ENCODE measurements around the gene LRRC8D. TPM values are rescaled to one million over a fixed set of nuclear protein-coding genes. Genes with fewer than 3 reads are reported as not detected.
A peak's percentile ranks its signal among the peaks of the same experiment; 100 is the strongest.

The LRRC8D gene
- total and polyA plus RNA-seq, 2 of the 4 experiments (the other 2 are of a cell fraction): 34.1 to 35.3 TPM

- 0 out of 2 replicates have a peak overlapping the region, but pooled peaks have one; percentile 51 for H2AK5ac ChIP-seq (ENCODE audit: low read depth, low read length)
- peaks cover 2% of the 10 kb centered on the region; the same call in 1 of the 2 replicates for H3K9me3 ChIP-seq (ENCODE audit: control insufficient read depth, insufficient read depth, low read length)
- no peak overlapping the region for H2AFZ ChIP-seq (replicated peaks; ENCODE audit: low read length, poor library complexity)
- no peak for ATAC-seq (ENCODE audit: low read depth)
- POLR2A ChIA-PET (ENCODE audit: unreplicated experiment): no interaction called here
- no peak overlapping the region for H4K8ac ChIP-seq (ENCODE audit: low read depth in 2 of 2, low read length in 2 of 2)
- H3K56ac ChIP-seq (ENCODE audit: extremely low read depth, insufficient read depth, low read length): no peak overlapping the region
- H4K91ac ChIP-seq (ENCODE audit: insufficient read depth, low read depth, low read length): no peak overlapping the region
- H3K9me1 ChIP-seq (ENCODE audit: insufficient read depth, low read length): peaks cover 5% of the 10 kb centered on the region
- no peak overlapping the region for H3K14ac ChIP-seq (replicated peaks; ENCODE audit: low read depth, low read length)
- H3K79me1 ChIP-seq (ENCODE audit: low read depth in 1 of 2, low read length in 2 of 2): 0 out of 4 replicates have a peak, but pooled peaks cover 0 to 5% of the 10 kb centered on the region in 2 experiments
- intact Hi-C loops (cut with micrococcal nuclease): no loop called here
- CTCF ChIA-PET: interaction anchor here (0.5 kb wide), 1 partner anchor 38 kb away, joined by 3 read pairs; no protein-coding TSS in a partner anchor
- H3K9ac ChIP-seq (ENCODE audit: low read depth, low read length): no peak overlapping the region
- no CpG with 5 or more reads among the region's 4 CpGs for WGBS, 2 experiments (ENCODE audit: extremely low coverage in 2 of 2, insufficient read length in 1 of 2)
- no TSS peak for BruUV-seq (replicated peaks)
- H3K4me1 ChIP-seq (ENCODE audit: control insufficient read depth, insufficient read depth, low read length): peaks cover 4% of the 10 kb centered on the region
- dilution Hi-C loops (cut with HindIII; ENCODE audit: low sequenced_read_pairs, unreplicated experiment): no loop called here
- H3K36me3 ChIP-seq (ENCODE audit: control insufficient read depth, insufficient read depth, low read length): no peaks in the 10 kb centered on the region
- no peak overlapping the region for H3K4me2 ChIP-seq (ENCODE audit: low read depth, low read length)
- no peak overlapping the region for H3K4me3 ChIP-seq (ENCODE audit: insufficient read depth, low read depth, low read length)
- no peak overlapping the region for H2BK20ac ChIP-seq (ENCODE audit: low read depth, low read length)
- no peak overlapping the region for H2BK15ac ChIP-seq (ENCODE audit: low read depth, low read length)
- H4K20me1 ChIP-seq (ENCODE audit: insufficient read depth, low read length): 0 out of 2 replicates have a peak, but pooled peaks cover 5% of the 10 kb centered on the region
- no peak overlapping the region for H4K5ac ChIP-seq (ENCODE audit: low read depth, low read length)
- in situ Hi-C loops (cut with MboI; ENCODE audit: low sequenced_read_pairs): no loop called here
- H3K18ac ChIP-seq (ENCODE audit: low read depth, low read length): no peak overlapping the region
- no peak overlapping the region for H3K27ac ChIP-seq (ENCODE audit: insufficient read depth, low read length)
- H2AK9ac ChIP-seq (replicated peaks; ENCODE audit: low read depth, low read length, poor library complexity): no peak overlapping the region
- no peak overlapping the region for H2BK5ac ChIP-seq (ENCODE audit: low read depth, low read length, poor library complexity, severe bottlenecking)
- no peaks in the 10 kb centered on the region for H3K27me3 ChIP-seq (ENCODE audit: control insufficient read depth, insufficient read depth, low read length)
- no peak overlapping the region for H2BK120ac ChIP-seq (ENCODE audit: low read depth, low read length)
- no peak overlapping the region for H3K23ac ChIP-seq (ENCODE audit: low read depth, low read length)
- TF ChIP-seq, protein P1, sequence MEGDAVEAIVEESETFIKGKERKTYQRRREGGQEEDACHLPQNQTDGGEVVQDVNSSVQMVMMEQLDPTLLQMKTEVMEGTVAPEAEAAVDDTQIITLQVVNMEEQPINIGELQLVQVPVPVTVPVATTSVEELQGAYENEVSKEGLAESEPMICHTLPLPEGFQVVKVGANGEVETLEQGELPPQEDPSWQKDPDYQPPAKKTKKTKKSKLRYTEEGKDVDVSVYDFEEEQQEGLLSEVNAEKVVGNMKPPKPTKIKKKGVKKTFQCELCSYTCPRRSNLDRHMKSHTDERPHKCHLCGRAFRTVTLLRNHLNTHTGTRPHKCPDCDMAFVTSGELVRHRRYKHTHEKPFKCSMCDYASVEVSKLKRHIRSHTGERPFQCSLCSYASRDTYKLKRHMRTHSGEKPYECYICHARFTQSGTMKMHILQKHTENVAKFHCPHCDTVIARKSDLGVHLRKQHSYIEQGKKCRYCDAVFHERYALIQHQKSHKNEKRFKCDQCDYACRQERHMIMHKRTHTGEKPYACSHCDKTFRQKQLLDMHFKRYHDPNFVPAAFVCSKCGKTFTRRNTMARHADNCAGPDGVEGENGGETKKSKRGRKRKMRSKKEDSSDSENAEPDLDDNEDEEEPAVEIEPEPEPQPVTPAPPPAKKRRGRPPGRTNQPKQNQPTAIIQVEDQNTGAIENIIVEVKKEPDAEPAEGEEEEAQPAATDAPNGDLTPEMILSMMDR (conservative IDR thresholded peaks at IDR 0.05; ENCODE audit: low read depth, low read length): no peak
- TF ChIP-seq NFE2L2 (IDR thresholded peaks at IDR 0.05; ENCODE audit: low read depth, low read length) (no peak), POLR2A (IDR thresholded peaks at IDR 0.05; ENCODE audit: low read depth, low read length) (no peak), RAD21 (IDR thresholded peaks at IDR 0.05; ENCODE audit: low read length) (no peak)
- TF ChIP-seq, protein P2, sequence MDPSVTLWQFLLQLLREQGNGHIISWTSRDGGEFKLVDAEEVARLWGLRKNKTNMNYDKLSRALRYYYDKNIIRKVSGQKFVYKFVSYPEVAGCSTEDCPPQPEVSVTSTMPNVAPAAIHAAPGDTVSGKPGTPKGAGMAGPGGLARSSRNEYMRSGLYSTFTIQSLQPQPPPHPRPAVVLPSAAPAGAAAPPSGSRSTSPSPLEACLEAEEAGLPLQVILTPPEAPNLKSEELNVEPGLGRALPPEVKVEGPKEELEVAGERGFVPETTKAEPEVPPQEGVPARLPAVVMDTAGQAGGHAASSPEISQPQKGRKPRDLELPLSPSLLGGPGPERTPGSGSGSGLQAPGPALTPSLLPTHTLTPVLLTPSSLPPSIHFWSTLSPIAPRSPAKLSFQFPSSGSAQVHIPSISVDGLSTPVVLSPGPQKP (IDR thresholded peaks at IDR 0.05; ENCODE audit: borderline replicate concordance, low read depth, low read length): no peak
- H3K4ac ChIP-seq (ENCODE audit: low read depth, low read length): no peak overlapping the region
- DNase-seq: no peak
Measured at GRCh38 chr1:89965193-89965768, 144.4 kb downstream of the LRRC8D start.
